ENCODE measurements around the gene ZDHHC11.
"Not testable (repeated sequence)": the region's sequence is repeated elsewhere in the genome, so short reads cannot be mapped to it uniquely, and the experiment has no call there.

Gene ZDHHC11

GRCh38 chr5:846602-847091 lies 4.1 kb downstream of the ZDHHC11 start:
- not testable (repeated sequence) for H3K4me2 ChIP-seq (ENCODE audit: low read length); H3K4me3 ChIP-seq (ENCODE audit: low read length); H3K23ac ChIP-seq (ENCODE audit: low read length); H3K56ac ChIP-seq (ENCODE audit: low read length); H3K27ac ChIP-seq (ENCODE audit: low read depth, low read length); H2BK15ac ChIP-seq (replicated peaks; ENCODE audit: low read depth); H2BK5ac ChIP-seq (ENCODE audit: low read length); H2AK5ac ChIP-seq (ENCODE audit: low read length); H3K36me3 ChIP-seq (ENCODE audit: control insufficient read depth, insufficient read depth, low read length); H3K4me1 ChIP-seq (ENCODE audit: control insufficient read depth, low read depth, low read length); H4K8ac ChIP-seq (ENCODE audit: low read depth, low read length); H3K18ac ChIP-seq (ENCODE audit: low read length); H3K79me2 ChIP-seq (ENCODE audit: control insufficient read depth, insufficient read depth, low read length); H3K9ac ChIP-seq (ENCODE audit: low read length); H3K4ac ChIP-seq (ENCODE audit: low read depth, low read length); H4K5ac ChIP-seq (ENCODE audit: low read length); H2BK120ac ChIP-seq (ENCODE audit: low read depth, low read length); H3K27me3 ChIP-seq (ENCODE audit: insufficient read depth, low read length, poor library complexity); H3K79me1 ChIP-seq (ENCODE audit: low read length); DNase-seq
- WGBS (ENCODE audit: extremely low coverage, insufficient coverage, low lambda C conversion rate) = no CpG with 5 or more reads among the region's 18 CpGs

GRCh38 chr5:845676-846601 lies 4.8 kb downstream of the ZDHHC11 start:
- H2AK5ac ChIP-seq (ENCODE audit: low read length); H3K4me2 ChIP-seq (ENCODE audit: low read length); H3K79me2 ChIP-seq (ENCODE audit: control insufficient read depth, insufficient read depth, low read length); H3K27ac ChIP-seq (ENCODE audit: low read depth, low read length); H3K18ac ChIP-seq (ENCODE audit: low read length); H3K27me3 ChIP-seq (ENCODE audit: insufficient read depth, low read length, poor library complexity); H3K56ac ChIP-seq (ENCODE audit: low read length); H3K4me3 ChIP-seq (ENCODE audit: low read length); H3K36me3 ChIP-seq (ENCODE audit: control insufficient read depth, insufficient read depth, low read length); H3K4me1 ChIP-seq (ENCODE audit: control insufficient read depth, low read depth, low read length); H2BK120ac ChIP-seq (ENCODE audit: low read depth, low read length); H3K23ac ChIP-seq (ENCODE audit: low read length); H2BK15ac ChIP-seq (replicated peaks; ENCODE audit: low read depth); H3K9ac ChIP-seq (ENCODE audit: low read length); H3K4ac ChIP-seq (ENCODE audit: low read depth, low read length); DNase-seq; H2BK5ac ChIP-seq (ENCODE audit: low read length); H4K5ac ChIP-seq (ENCODE audit: low read length); H3K79me1 ChIP-seq (ENCODE audit: low read length); H4K8ac ChIP-seq (ENCODE audit: low read depth, low read length): not testable (repeated sequence)
- WGBS (ENCODE audit: extremely low coverage, insufficient coverage, low lambda C conversion rate) = no CpG with 5 or more reads among the region's 35 CpGs

- not testable (repeated sequence) for H2AK5ac ChIP-seq (ENCODE audit: low read length); DNase-seq; H2BK5ac ChIP-seq (ENCODE audit: low read length); H3K27me3 ChIP-seq (ENCODE audit: insufficient read depth, low read length, poor library complexity); H3K27ac ChIP-seq (ENCODE audit: low read depth, low read length); H3K23ac ChIP-seq (ENCODE audit: low read length); H3K56ac ChIP-seq (ENCODE audit: low read length); H3K36me3 ChIP-seq (ENCODE audit: control insufficient read depth, insufficient read depth, low read length); H4K5ac ChIP-seq (ENCODE audit: low read length); H3K4me1 ChIP-seq (ENCODE audit: control insufficient read depth, low read depth, low read length); H2BK15ac ChIP-seq (replicated peaks; ENCODE audit: low read depth); H3K79me1 ChIP-seq (ENCODE audit: low read length); H3K9ac ChIP-seq (ENCODE audit: low read length); H3K4ac ChIP-seq (ENCODE audit: low read depth, low read length); H2BK120ac ChIP-seq (ENCODE audit: low read depth, low read length); H3K4me3 ChIP-seq (ENCODE audit: low read length); H3K4me2 ChIP-seq (ENCODE audit: low read length); H4K8ac ChIP-seq (ENCODE audit: low read depth, low read length); H3K79me2 ChIP-seq (ENCODE audit: control insufficient read depth, insufficient read depth, low read length); H3K18ac ChIP-seq (ENCODE audit: low read length)
- no CpG with 5 or more reads among the region's 21 CpGs for WGBS (ENCODE audit: extremely low coverage, insufficient coverage, low lambda C conversion rate)
Measured at GRCh38 chr5:845031-845675, 5.6 kb downstream of the ZDHHC11 start.

GRCh38 chr5:844426-844825 lies 6.4 kb downstream of the ZDHHC11 start:
- H3K27ac ChIP-seq (ENCODE audit: low read depth, low read length); H3K4me3 ChIP-seq (ENCODE audit: low read length); DNase-seq: not testable (repeated sequence)

GRCh38 chr5:843926-844325 lies 6.9 kb downstream of the ZDHHC11 start:
- H3K23ac ChIP-seq (ENCODE audit: low read length); H3K79me1 ChIP-seq (ENCODE audit: low read length); H3K27me3 ChIP-seq (ENCODE audit: insufficient read depth, low read length, poor library complexity); H3K56ac ChIP-seq (ENCODE audit: low read length); H2BK5ac ChIP-seq (ENCODE audit: low read length); H4K8ac ChIP-seq (ENCODE audit: low read depth, low read length); H3K79me2 ChIP-seq (ENCODE audit: control insufficient read depth, insufficient read depth, low read length); H3K36me3 ChIP-seq (ENCODE audit: control insufficient read depth, insufficient read depth, low read length); H3K27ac ChIP-seq (ENCODE audit: low read depth, low read length); H2AK5ac ChIP-seq (ENCODE audit: low read length); H2BK120ac ChIP-seq (ENCODE audit: low read depth, low read length); DNase-seq; H3K9ac ChIP-seq (ENCODE audit: low read length); H3K18ac ChIP-seq (ENCODE audit: low read length); H2BK15ac ChIP-seq (replicated peaks; ENCODE audit: low read depth); H3K4me3 ChIP-seq (ENCODE audit: low read length); H4K5ac ChIP-seq (ENCODE audit: low read length); H3K4ac ChIP-seq (ENCODE audit: low read depth, low read length); H3K4me2 ChIP-seq (ENCODE audit: low read length); H3K4me1 ChIP-seq (ENCODE audit: control insufficient read depth, low read depth, low read length): not testable (repeated sequence)
- whole genome bisulfite sequencing (ENCODE audit: extremely low coverage, insufficient coverage, low lambda C conversion rate) = no CpG with 5 or more reads among the region's 22 CpGs

More at GRCh38 chr5:844426-844825, 6.4 kb downstream of the ZDHHC11 start:
- H3K4me1 ChIP-seq (ENCODE audit: control insufficient read depth, low read depth, low read length); H3K4ac ChIP-seq (ENCODE audit: low read depth, low read length); H3K9ac ChIP-seq (ENCODE audit: low read length); H4K5ac ChIP-seq (ENCODE audit: low read length); H3K18ac ChIP-seq (ENCODE audit: low read length); H3K36me3 ChIP-seq (ENCODE audit: control insufficient read depth, insufficient read depth, low read length); H4K8ac ChIP-seq (ENCODE audit: low read depth, low read length); H2BK5ac ChIP-seq (ENCODE audit: low read length); H3K23ac ChIP-seq (ENCODE audit: low read length); H2BK15ac ChIP-seq (replicated peaks; ENCODE audit: low read depth); H3K27me3 ChIP-seq (ENCODE audit: insufficient read depth, low read length, poor library complexity); H3K79me1 ChIP-seq (ENCODE audit: low read length); H3K79me2 ChIP-seq (ENCODE audit: control insufficient read depth, insufficient read depth, low read length); H2AK5ac ChIP-seq (ENCODE audit: low read length); H3K4me2 ChIP-seq (ENCODE audit: low read length); H2BK120ac ChIP-seq (ENCODE audit: low read depth, low read length); H3K56ac ChIP-seq (ENCODE audit: low read length): not testable (repeated sequence)
- no CpG with 5 or more reads among the region's 16 CpGs for WGBS (ENCODE audit: extremely low coverage, insufficient coverage, low lambda C conversion rate)

Data from mesendoderm (in vitro differentiated cells).